ENCODE data around the gene DCBLD2. TPM values are rescaled to one million over a fixed set of nuclear protein-coding genes. Genes with fewer than 3 reads are reported as not detected.

Gene DCBLD2
- total and polyA plus RNA-seq, 2 of the 4 experiments (the other 2 are of a cell fraction): 121 to 196 TPM

GRCh38 chr3:98784666-98785600, 116.6 kb downstream of the DCBLD2 start:
- Histone ChIP-seq H3K27ac (ENCODE audit: insufficient read depth, low read length) (peak overlapping the region; percentile 75; the same call in 1 of the 2 replicates), H2AK9ac (replicated peaks; ENCODE audit: low read depth, low read length, poor library complexity) (no peak overlapping the region), H3K36me3 (ENCODE audit: control insufficient read depth, insufficient read depth, low read length) (no peaks in the 10 kb centered on the region), H2BK15ac (ENCODE audit: low read depth, low read length) (peak overlapping the region; percentile 3; the same call in 1 of the 3 replicates), H3K4me3 (ENCODE audit: insufficient read depth, low read depth, low read length) (no peak overlapping the region), H2AK5ac (ENCODE audit: low read depth, low read length) (0 out of 2 replicates have a peak overlapping the region, but pooled peaks have one; percentile 1), H3K9ac (ENCODE audit: low read depth, low read length) (no peak overlapping the region), H3K23ac (ENCODE audit: low read depth, low read length) (peak overlapping the region; percentile 3; the same call in 1 of the 2 replicates), H3K4me2 (ENCODE audit: low read depth, low read length) (peak overlapping the region; percentile 31; the same call in 1 of the 2 replicates), H3K4me1 (ENCODE audit: control insufficient read depth, insufficient read depth, low read length) (peaks cover 10% of the 10 kb centered on the region), H3K9me1 (ENCODE audit: insufficient read depth, low read length) (peaks cover 12% of the 10 kb centered on the region), H4K20me1 (ENCODE audit: insufficient read depth, low read length) (no peaks in the 10 kb centered on the region), H2AFZ (replicated peaks; ENCODE audit: low read length, poor library complexity) (no peak overlapping the region), H3K27me3 (ENCODE audit: control insufficient read depth, insufficient read depth, low read length) (no peaks in the 10 kb centered on the region), H4K91ac (ENCODE audit: insufficient read depth, low read depth, low read length) (peak overlapping the region; percentile 26), H4K5ac (ENCODE audit: low read depth, low read length) (peak overlapping the region; percentile 92), H3K14ac (replicated peaks; ENCODE audit: low read depth, low read length) (no peak overlapping the region; the same call in 1 of the 2 replicates), H3K79me1 (ENCODE audit: low read depth in 1 of 2, low read length in 2 of 2) (0 out of 4 replicates have a peak, but pooled peaks cover 0 to 4% of the 10 kb centered on the region in 2 experiments), H4K8ac (ENCODE audit: low read depth in 2 of 2, low read length in 2 of 2) (peak overlapping the region in 1 of 2 experiments; percentile 16; a peak in 2 of 4 replicates), H3K18ac (ENCODE audit: low read depth, low read length) (peak overlapping the region; percentile 89), H3K9me3 (ENCODE audit: control insufficient read depth, insufficient read depth, low read length) (no peaks in the 10 kb centered on the region), H3K56ac (ENCODE audit: extremely low read depth, insufficient read depth, low read length) (no peak overlapping the region), H3K4ac (ENCODE audit: low read depth, low read length) (0 out of 2 replicates have a peak overlapping the region, but pooled peaks have one; percentile 51), H2BK20ac (ENCODE audit: low read depth, low read length) (peak overlapping the region; percentile 5; the same call in 1 of the 2 replicates), H2BK5ac (ENCODE audit: low read depth, low read length, poor library complexity, severe bottlenecking) (peak overlapping the region; percentile 63), H2BK120ac (ENCODE audit: low read depth, low read length) (peak overlapping the region; percentile 7)
- CTCF ChIA-PET: interaction anchor here (0.6 kb wide), 1 partner anchor 57 kb away, joined by 6 read pairs; no protein-coding TSS in a partner anchor
- in situ Hi-C loops (cut with MboI; ENCODE audit: low sequenced_read_pairs): loop anchor here (10.0 kb wide), 1 partner anchor 180 kb away; no protein-coding TSS in a partner anchor
- no CpG with 5 or more reads among the region's 3 CpGs for WGBS, 2 experiments (ENCODE audit: extremely low coverage in 2 of 2, insufficient read length in 1 of 2)
- DNase-seq (peak; percentile 94), ATAC-seq (ENCODE audit: low read depth) (peak; percentile 89)
- no TSS peak for BruUV-seq (replicated peaks)
- POLR2A ChIA-PET (ENCODE audit: unreplicated experiment): no interaction called here
- no peak for TF ChIP-seq USF2 (IDR thresholded peaks at IDR 0.05; ENCODE audit: low read depth, low read length)
- peak; percentile 99 for TF ChIP-seq CEBPB (IDR thresholded peaks at IDR 0.05; ENCODE audit: low read depth, low read length)
- no peak for TF ChIP-seq NFE2L2 (IDR thresholded peaks at IDR 0.05; ENCODE audit: low read depth, low read length)
- peak; percentile 57; the same call in 1 of the 2 replicates for TF ChIP-seq FOS (IDR thresholded peaks at IDR 0.05; ENCODE audit: low read depth, low read length)
- TF ChIP-seq POLR2A (IDR thresholded peaks at IDR 0.05; ENCODE audit: low read depth, low read length): no peak
- no peak for TF ChIP-seq ELK1 (IDR thresholded peaks at IDR 0.05; ENCODE audit: borderline replicate concordance, low read depth, low read length)
- intact Hi-C loops (cut with micrococcal nuclease): no loop called here
- dilution Hi-C loops (cut with HindIII; ENCODE audit: low sequenced_read_pairs, unreplicated experiment): no loop called here
